ENCODE results near the gene WDR46. TPM values are rescaled to one million over a fixed set of nuclear protein-coding genes. Genes with fewer than 3 reads are reported as not detected.

The WDR46 gene
- total and polyA plus RNA-seq, 2 of the 13 experiments (the other 11 are each of a cell fraction or from before 2014, with no cell fraction given), result 47.4 to 105 TPM

DNA sequence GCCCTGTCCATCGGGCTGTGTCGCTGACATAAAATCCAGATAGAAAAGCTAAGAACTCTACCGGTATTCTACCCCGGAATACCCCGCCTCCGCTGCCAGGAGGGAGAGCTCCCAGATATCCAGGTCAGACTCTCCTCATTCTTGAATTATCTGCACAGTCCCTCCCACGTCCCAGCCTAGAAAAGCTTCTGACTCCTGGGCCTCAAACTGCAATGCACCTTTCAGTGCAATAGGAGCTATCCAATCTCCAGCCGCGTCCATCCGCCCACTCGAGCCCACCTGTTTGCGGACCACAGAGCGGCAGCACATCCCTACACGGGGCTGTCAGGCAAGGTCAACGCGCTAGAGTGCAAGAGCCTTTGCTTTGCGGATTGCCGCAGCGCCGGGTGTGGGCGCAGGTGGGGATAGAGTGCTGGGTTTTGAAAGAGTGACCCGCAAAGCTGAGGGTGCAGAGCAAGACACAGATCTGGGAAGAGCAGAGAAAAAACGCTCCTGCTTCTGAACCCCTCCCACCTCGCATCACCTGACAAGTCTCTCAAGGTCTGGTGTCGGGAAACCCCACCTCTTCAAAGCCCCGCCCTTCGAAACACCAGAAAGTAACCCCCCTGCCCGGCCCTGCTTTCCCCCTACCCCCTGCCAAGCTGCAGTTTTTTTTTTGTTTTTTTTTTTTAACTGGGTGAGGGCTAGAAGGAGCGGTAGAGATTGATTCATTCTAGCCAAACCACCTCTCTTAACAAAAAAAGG, 23.5 kb upstream of the WDR46 start (continued):
- TF ChIP-seq, protein P1, sequence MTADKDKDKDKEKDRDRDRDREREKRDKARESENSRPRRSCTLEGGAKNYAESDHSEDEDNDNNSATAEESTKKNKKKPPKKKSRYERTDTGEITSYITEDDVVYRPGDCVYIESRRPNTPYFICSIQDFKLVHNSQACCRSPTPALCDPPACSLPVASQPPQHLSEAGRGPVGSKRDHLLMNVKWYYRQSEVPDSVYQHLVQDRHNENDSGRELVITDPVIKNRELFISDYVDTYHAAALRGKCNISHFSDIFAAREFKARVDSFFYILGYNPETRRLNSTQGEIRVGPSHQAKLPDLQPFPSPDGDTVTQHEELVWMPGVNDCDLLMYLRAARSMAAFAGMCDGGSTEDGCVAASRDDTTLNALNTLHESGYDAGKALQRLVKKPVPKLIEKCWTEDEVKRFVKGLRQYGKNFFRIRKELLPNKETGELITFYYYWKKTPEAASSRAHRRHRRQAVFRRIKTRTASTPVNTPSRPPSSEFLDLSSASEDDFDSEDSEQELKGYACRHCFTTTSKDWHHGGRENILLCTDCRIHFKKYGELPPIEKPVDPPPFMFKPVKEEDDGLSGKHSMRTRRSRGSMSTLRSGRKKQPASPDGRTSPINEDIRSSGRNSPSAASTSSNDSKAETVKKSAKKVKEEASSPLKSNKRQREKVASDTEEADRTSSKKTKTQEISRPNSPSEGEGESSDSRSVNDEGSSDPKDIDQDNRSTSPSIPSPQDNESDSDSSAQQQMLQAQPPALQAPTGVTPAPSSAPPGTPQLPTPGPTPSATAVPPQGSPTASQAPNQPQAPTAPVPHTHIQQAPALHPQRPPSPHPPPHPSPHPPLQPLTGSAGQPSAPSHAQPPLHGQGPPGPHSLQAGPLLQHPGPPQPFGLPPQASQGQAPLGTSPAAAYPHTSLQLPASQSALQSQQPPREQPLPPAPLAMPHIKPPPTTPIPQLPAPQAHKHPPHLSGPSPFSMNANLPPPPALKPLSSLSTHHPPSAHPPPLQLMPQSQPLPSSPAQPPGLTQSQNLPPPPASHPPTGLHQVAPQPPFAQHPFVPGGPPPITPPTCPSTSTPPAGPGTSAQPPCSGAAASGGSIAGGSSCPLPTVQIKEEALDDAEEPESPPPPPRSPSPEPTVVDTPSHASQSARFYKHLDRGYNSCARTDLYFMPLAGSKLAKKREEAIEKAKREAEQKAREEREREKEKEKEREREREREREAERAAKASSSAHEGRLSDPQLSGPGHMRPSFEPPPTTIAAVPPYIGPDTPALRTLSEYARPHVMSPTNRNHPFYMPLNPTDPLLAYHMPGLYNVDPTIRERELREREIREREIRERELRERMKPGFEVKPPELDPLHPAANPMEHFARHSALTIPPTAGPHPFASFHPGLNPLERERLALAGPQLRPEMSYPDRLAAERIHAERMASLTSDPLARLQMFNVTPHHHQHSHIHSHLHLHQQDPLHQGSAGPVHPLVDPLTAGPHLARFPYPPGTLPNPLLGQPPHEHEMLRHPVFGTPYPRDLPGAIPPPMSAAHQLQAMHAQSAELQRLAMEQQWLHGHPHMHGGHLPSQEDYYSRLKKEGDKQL (CRISPR knock-in tag; IDR thresholded peaks at IDR 0.05; ENCODE audit: low read depth), result peak; percentile 33; the same call in 1 of the 2 replicates
- TF ChIP-seq ZNF598 (CRISPR knock-in tag; IDR thresholded peaks at IDR 0.05; ENCODE audit: borderline replicate concordance), result peak; percentile 44; the same call in 1 of the 2 replicates
- TF ChIP-seq ATRX (CRISPR knock-in tag; IDR thresholded peaks at IDR 0.05; ENCODE audit: borderline replicate concordance), result no peak
- TF ChIP-seq TRIM24 (CRISPR knock-in tag; IDR thresholded peaks at IDR 0.05), result no peak
- TF ChIP-seq NFRKB (IDR thresholded peaks at IDR 0.05), result no peak
- peak; percentile 36; the same call in 1 of the 2 replicates for TF ChIP-seq NR2C2 (CRISPR knock-in tag; IDR thresholded peaks at IDR 0.05; ENCODE audit: borderline replicate concordance)
- TF ChIP-seq FIP1L1 (IDR thresholded peaks at IDR 0.05; ENCODE audit: borderline replicate concordance, insufficient read depth, low read depth, low read length), result no peak
- TF ChIP-seq NR1H2 (CRISPR knock-in tag; IDR thresholded peaks at IDR 0.05; ENCODE audit: borderline replicate concordance, low read depth), result no peak
- TF ChIP-seq ZSCAN22 (CRISPR knock-in tag; IDR thresholded peaks at IDR 0.05), result no peak
- TF ChIP-seq, protein P2, sequence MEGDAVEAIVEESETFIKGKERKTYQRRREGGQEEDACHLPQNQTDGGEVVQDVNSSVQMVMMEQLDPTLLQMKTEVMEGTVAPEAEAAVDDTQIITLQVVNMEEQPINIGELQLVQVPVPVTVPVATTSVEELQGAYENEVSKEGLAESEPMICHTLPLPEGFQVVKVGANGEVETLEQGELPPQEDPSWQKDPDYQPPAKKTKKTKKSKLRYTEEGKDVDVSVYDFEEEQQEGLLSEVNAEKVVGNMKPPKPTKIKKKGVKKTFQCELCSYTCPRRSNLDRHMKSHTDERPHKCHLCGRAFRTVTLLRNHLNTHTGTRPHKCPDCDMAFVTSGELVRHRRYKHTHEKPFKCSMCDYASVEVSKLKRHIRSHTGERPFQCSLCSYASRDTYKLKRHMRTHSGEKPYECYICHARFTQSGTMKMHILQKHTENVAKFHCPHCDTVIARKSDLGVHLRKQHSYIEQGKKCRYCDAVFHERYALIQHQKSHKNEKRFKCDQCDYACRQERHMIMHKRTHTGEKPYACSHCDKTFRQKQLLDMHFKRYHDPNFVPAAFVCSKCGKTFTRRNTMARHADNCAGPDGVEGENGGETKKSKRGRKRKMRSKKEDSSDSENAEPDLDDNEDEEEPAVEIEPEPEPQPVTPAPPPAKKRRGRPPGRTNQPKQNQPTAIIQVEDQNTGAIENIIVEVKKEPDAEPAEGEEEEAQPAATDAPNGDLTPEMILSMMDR (CRISPR knock-in tag; IDR thresholded peaks at IDR 0.05), result peak; percentile 63
- 0 out of 2 replicates have a peak, but pooled peaks have one; percentile 22 for TF ChIP-seq PPARG (CRISPR knock-in tag; conservative IDR thresholded peaks at IDR 0.05)
- no peak for TF ChIP-seq ZBTB1 (CRISPR knock-in tag; IDR thresholded peaks at IDR 0.05; ENCODE audit: borderline replicate concordance)
- TF ChIP-seq ZNF326 (CRISPR knock-in tag; IDR thresholded peaks at IDR 0.05; ENCODE audit: borderline replicate concordance), result no peak
- no peak for TF ChIP-seq SRSF9 (IDR thresholded peaks at IDR 0.05; ENCODE audit: borderline replicate concordance, insufficient read depth, low read depth, low read length, poor library complexity, severe bottlenecking)
- TF ChIP-seq, protein P3, sequence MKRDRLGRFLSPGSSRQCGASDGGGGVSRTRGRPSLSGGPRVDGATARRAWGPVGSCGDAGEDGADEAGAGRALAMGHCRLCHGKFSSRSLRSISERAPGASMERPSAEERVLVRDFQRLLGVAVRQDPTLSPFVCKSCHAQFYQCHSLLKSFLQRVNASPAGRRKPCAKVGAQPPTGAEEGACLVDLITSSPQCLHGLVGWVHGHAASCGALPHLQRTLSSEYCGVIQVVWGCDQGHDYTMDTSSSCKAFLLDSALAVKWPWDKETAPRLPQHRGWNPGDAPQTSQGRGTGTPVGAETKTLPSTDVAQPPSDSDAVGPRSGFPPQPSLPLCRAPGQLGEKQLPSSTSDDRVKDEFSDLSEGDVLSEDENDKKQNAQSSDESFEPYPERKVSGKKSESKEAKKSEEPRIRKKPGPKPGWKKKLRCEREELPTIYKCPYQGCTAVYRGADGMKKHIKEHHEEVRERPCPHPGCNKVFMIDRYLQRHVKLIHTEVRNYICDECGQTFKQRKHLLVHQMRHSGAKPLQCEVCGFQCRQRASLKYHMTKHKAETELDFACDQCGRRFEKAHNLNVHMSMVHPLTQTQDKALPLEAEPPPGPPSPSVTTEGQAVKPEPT (CRISPR knock-in tag; IDR thresholded peaks at IDR 0.05; ENCODE audit: low read depth), result 0 out of 2 replicates have a peak, but pooled peaks have one; percentile 45
- TF ChIP-seq EP300 (IDR thresholded peaks at IDR 0.05; ENCODE audit: low read depth in 2 of 2, low read length in 2 of 2), result peak in 1 of 2 experiments; percentile 26; a peak in 1 of 4 replicates
- TF ChIP-seq EP300 (CRISPR knock-in tag; IDR thresholded peaks at IDR 0.05; ENCODE audit: borderline replicate concordance), result no peak
- TF ChIP-seq ZNF207 (IDR thresholded peaks at IDR 0.05; ENCODE audit: borderline replicate concordance), result no peak
- no peak for TF ChIP-seq HDAC2 (CRISPR knock-in tag; IDR thresholded peaks at IDR 0.05)
